Fibroblast of the conjunctiva (primary cell): Measurements from ENCODE around the gene HSPA1A.

Experiments
- DNase-seq: peaks from one replicate; pipeline ENCODE4 v3.0.0-alpha.2; 2010; ENCODE audit warnings: low read depth

Gene HSPA1A

GRCh38 chr6:31865205-31866118, 50.1 kb downstream of the HSPA1A start:
- no peak for DNase-seq
